GM12878 (cell line): ENCODE results near the gene RIPOR3. TPM values are rescaled to one million over a fixed set of nuclear protein-coding genes. Genes with fewer than 3 reads are reported as not detected.

ENCODE experiments used
- ATAC-seq: fragments of 200-7000 bp; cut with Tn5 transposase; 3 replicates; pipeline ENCODE4 v1.9.1; 2020; ENCODE audit warnings: mild to moderate bottlenecking, moderate library complexity
- BruUV-seq: library from RNA; stranded (reverse); fragments of 400-500 nt; replicated peaks from 2 replicates; lab custom pipeline; 2021; lab: Mats Ljungman, UMichigan
- CTCF ChIA-PET: fragments of 300-600 bp; sonication (Branson Sonifier 250); formaldehyde crosslinking; extraction: SDS; loops from one replicate; lab custom pipeline; 2021; ENCODE audit warnings: inconsistent platforms; lab: Yijun Ruan, JAX
- POLR2A ChIA-PET: fragments of 350-600 bp; formaldehyde crosslinking; extraction: SDS; loops from one replicate; lab custom pipeline; 2021; ENCODE audit warnings: inconsistent platforms; lab: Charles Lee
- RAD21 ChIA-PET: fragments of 300-600 bp; sonication (Branson Sonifier 250); formaldehyde crosslinking; loops from one replicate; lab custom pipeline; 2023; ENCODE audit warnings: antibody characterized with exemption; ENCODE audit not compliant: unreplicated experiment; lab: Charles Lee
- SMC1A ChIA-PET: fragments of 300-600 bp; sonication (Branson Sonifier 250); formaldehyde crosslinking; loops from one replicate; lab custom pipeline; 2023; ENCODE audit not compliant: unreplicated experiment, uncharacterized antibody; lab: Charles Lee
- DNase-seq: peaks from one replicate; pipeline ENCODE4 v3.0.0-alpha.2; 2011; ENCODE audit warnings: low read depth, low spot score
- FAIRE-seq: peaks from 3 replicates; lab custom pipeline; 2011; peaks lifted over from hg19 to GRCh38; lab: Jason Lieb, UNC
- H2AFZ ChIP-seq: 2 replicates; pipeline ENCODE4 v1.6.0; 2011; ENCODE audit warnings: low read depth, low read length, control low read depth; ENCODE audit not compliant: control insufficient read depth
- H3K27ac ChIP-seq: 2 replicates; pipeline ENCODE4 v1.5.1; 2011; ENCODE audit warnings: control low read depth; ENCODE audit not compliant: control insufficient read depth, insufficient read depth
- H3K27me3 ChIP-seq, 2 experiments: replicated peaks in 1 of 2; 2 replicates each; pipeline versions ENCODE4 v1.6.0 to v1.6.1; 2011; ENCODE audit warnings: low read length in 1 of 2; ENCODE audit not compliant: control insufficient read depth in 2 of 2, insufficient read depth in 2 of 2
- H3K36me3 ChIP-seq, 2 experiments: 2 replicates each; pipeline ENCODE4 v1.5.1; 2011; ENCODE audit warnings: low read length in 1 of 2; ENCODE audit not compliant: control insufficient read depth in 2 of 2, insufficient read depth in 2 of 2
- H3K4me1 ChIP-seq: 2 replicates; pipeline ENCODE4 v1.6.1; 2011; ENCODE audit warnings: mild to moderate bottlenecking, low read length, moderate library complexity, mixed read lengths; ENCODE audit not compliant: control insufficient read depth, insufficient read depth
- H3K4me2 ChIP-seq: 2 replicates; pipeline ENCODE4 v1.6.0; 2011; ENCODE audit warnings: control low read depth; ENCODE audit not compliant: control insufficient read depth, insufficient read depth
- H3K4me3 ChIP-seq: fragments of 200-600 bp; sonication (generic); 2 replicates; pipeline ENCODE4 v1.5.1; 2016
- H3K79me2 ChIP-seq: 2 replicates; pipeline ENCODE4 v1.6.0; 2011; ENCODE audit warnings: low read length; ENCODE audit not compliant: control insufficient read depth, insufficient read depth
- H3K9ac ChIP-seq: 2 replicates; pipeline ENCODE4 v1.8.0; 2011; ENCODE audit warnings: low read length, control low read depth, mixed read lengths; ENCODE audit not compliant: control insufficient read depth, insufficient read depth
- H3K9me3 ChIP-seq: replicated peaks from 3 replicates; pipeline ENCODE4 v1.5.1; 2011; ENCODE audit warnings: mild to moderate bottlenecking, low read length; ENCODE audit not compliant: control insufficient read depth, insufficient read depth
- H4K20me1 ChIP-seq: 2 replicates; pipeline ENCODE4 v1.6.0; 2011; ENCODE audit not compliant: control insufficient read depth, insufficient read depth
- ATF7 ChIP-seq: fragments of 450-650 bp; IDR thresholded peaks from 2 replicates; pipeline ENCODE4 v1.6.1; 2016; ENCODE audit warnings: low read depth, mild to moderate bottlenecking
- BCL11A ChIP-seq: IDR thresholded peaks from 2 replicates; pipeline ENCODE4 v1.6.1; 2011; ENCODE audit warnings: low read depth, low read length
- CREM ChIP-seq: IDR thresholded peaks from 2 replicates; pipeline ENCODE4 v1.6.1; 2014; ENCODE audit warnings: antibody characterized with exemption, low read depth
- HDGF ChIP-seq: fragments of 450-650 bp; IDR thresholded peaks from 2 replicates; pipeline ENCODE4 v1.6.1; 2016; ENCODE audit warnings: antibody characterized with exemption
- IKZF2 ChIP-seq, 2 experiments: fragments of 450-650 bp; IDR thresholded peaks; 2 replicates each; pipeline ENCODE4 v1.6.1; 2017; ENCODE audit warnings: mild to moderate bottlenecking in 2 of 2, moderate library complexity in 2 of 2
- JUNB ChIP-seq: IDR thresholded peaks from 2 replicates; pipeline ENCODE4 v1.6.1; 2016; ENCODE audit warnings: antibody characterized with exemption, mild to moderate bottlenecking
- NFIC ChIP-seq: IDR thresholded peaks from 2 replicates; pipeline ENCODE4 v1.6.1; 2012; ENCODE audit warnings: low read depth, mild to moderate bottlenecking, inconsistent platforms, low read length, moderate library complexity
- POLR2AphosphoS5 ChIP-seq: IDR thresholded peaks from 2 replicates; pipeline ENCODE4 v1.6.1; 2011; ENCODE audit warnings: mild to moderate bottlenecking, low read length, inconsistent platforms
- RAD21 ChIP-seq: IDR thresholded peaks from 2 replicates; pipeline ENCODE4 v1.6.1; 2011; ENCODE audit warnings: mild to moderate bottlenecking, low read depth, low read length, moderate library complexity; ENCODE audit not compliant: insufficient read depth
- SIN3A ChIP-seq: IDR thresholded peaks from 2 replicates; pipeline ENCODE4 v1.6.1; 2012; ENCODE audit warnings: low read depth, low read length, improper control_type of control experiment
- SREBF2 ChIP-seq: IDR thresholded peaks from 2 replicates; pipeline ENCODE4 v1.6.1; 2012; ENCODE audit warnings: mild to moderate bottlenecking, low read length
- TBL1XR1 ChIP-seq: IDR thresholded peaks from 2 replicates; pipeline ENCODE4 v1.6.1; 2012; ENCODE audit warnings: low read depth, low read length, improper control_type of control experiment
- YY1 ChIP-seq: IDR thresholded peaks from 2 replicates; pipeline ENCODE4 v1.6.1; 2011; ENCODE audit warnings: low read depth, mild to moderate bottlenecking, low read length
- ZBED1 ChIP-seq: IDR thresholded peaks from 2 replicates; pipeline ENCODE4 v1.6.1; 2016; ENCODE audit warnings: borderline replicate concordance
- WGBS: methylation state at CpG from one replicate; pipeline ENCODE4 v1.1.6; 2016; ENCODE audit warnings: low lambda C conversion rate; ENCODE audit not compliant: insufficient replicate concordance, insufficient coverage; ENCODE audit errors: missing lambda C conversion rate; 5-methylcytosine and 5-hydroxymethylcytosine counted together
- in situ Hi-C: fragments of 300-500 bp; cut with MboI; formaldehyde crosslinking; loops from 9 replicates; pipeline ENCODE4 v1.14.3; 2018; ENCODE audit warnings: mixed read lengths
- intact Hi-C: fragments of 100-400 bp; cut with micrococcal nuclease; formaldehyde crosslinking; loops from one replicate; pipeline ENCODE4 v1.14.2; 2022; ENCODE audit not compliant: unreplicated experiment
- polyA plus RNA-seq, 11 experiments: library from polyadenylated mRNA; depleted of rRNA in 4 of 11; unstranded in 6 of 11; stranded (reverse) in 5 of 11; fragments of >200 nt; fragmentation: Nextera tagmentation in 4 of 11; fragmentation: Illumina TruSeq in 1 of 11; extraction: Ambion mirVana in 4 of 11; extraction: Trizol in 1 of 11; gene quantifications; 1 replicate in 1 of 11; 2 replicates in 10 of 11; pipeline versions ENCODE4 v1.2.1 to v1.2.3, GENCODE V29; 2011 to 2016; ENCODE audit warnings: inconsistent platforms in 2 of 11, missing spikeins in 2 of 11, low read depth in 1 of 11
- total RNA-seq, 4 experiments: library from RNA; depleted of rRNA in 3 of 4; stranded (reverse); fragments of >200 nt in 3 of 4; fragmentation: Illumina TruSeq in 1 of 4; extraction: Trizol in 1 of 4; gene quantifications; 2 replicates each; pipeline versions ENCODE4 v1.2.1 to v1.2.3, GENCODE V29; 2013 to 2021
- TF ChIP-seq, protein P1 (sequence below): IDR thresholded peaks from 2 replicates; pipeline ENCODE4 v1.6.1; 2012; ENCODE audit warnings: low read depth, low read length, improper control_type of control experiment
- TF ChIP-seq, protein P2 (sequence below): fragments of 450-650 bp; IDR thresholded peaks from 2 replicates; pipeline ENCODE4 v1.6.1; 2016; ENCODE audit warnings: mild to moderate bottlenecking
- TF ChIP-seq, protein P3 (sequence below): fragments of 450-650 bp; IDR thresholded peaks from 2 replicates; pipeline ENCODE4 v1.6.1; 2014; ENCODE audit warnings: mild to moderate bottlenecking
- TF ChIP-seq, protein P4 (sequence below): IDR thresholded peaks from 2 replicates; pipeline ENCODE4 v1.6.1; 2012; ENCODE audit warnings: low read depth, low read length, improper control_type of control experiment

RIPOR3 gene
- total and polyA plus RNA-seq, 10 of the 15 experiments (the other 5 are each of a cell fraction or from before 2014, with no cell fraction given) = 0.04 to 0.55 (median 0.12) TPM; not detected in 6

DNA sequence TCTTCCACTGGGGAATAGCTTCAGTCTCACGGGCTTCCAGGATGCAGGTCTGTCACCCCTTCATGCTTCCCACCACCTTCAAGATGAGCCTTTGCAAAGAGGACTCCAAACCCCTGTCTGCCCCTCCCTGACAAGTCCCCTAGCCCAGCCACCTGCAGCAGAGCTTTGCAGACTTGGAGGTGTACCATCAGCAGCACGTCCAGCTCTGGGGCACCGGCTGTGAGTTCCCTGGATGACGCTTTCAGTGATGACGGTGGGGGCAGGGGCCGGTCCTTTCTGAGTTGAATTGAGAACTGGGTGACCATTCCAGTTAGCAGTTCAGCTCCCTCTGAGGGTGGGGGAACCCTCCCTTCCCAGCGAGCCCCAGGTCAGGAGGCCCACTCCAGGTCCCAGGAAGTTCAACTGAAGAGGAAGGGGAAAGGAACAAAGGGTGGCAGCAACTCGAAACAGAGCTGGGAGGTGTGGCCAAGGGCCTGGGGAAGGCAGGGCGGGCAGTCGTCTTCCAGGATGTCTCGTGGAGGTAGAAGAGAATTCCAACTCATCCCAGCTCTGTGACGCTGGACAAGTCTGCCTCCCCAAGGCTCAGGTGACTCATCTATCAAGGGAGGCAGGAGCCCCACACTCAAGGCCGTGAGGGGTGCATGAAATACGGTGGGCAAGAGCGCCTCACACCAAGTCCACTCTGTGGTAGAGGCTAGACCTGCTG is 95.2 kb downstream of the RIPOR3 start (continued):
- TF ChIP-seq, protein P1, sequence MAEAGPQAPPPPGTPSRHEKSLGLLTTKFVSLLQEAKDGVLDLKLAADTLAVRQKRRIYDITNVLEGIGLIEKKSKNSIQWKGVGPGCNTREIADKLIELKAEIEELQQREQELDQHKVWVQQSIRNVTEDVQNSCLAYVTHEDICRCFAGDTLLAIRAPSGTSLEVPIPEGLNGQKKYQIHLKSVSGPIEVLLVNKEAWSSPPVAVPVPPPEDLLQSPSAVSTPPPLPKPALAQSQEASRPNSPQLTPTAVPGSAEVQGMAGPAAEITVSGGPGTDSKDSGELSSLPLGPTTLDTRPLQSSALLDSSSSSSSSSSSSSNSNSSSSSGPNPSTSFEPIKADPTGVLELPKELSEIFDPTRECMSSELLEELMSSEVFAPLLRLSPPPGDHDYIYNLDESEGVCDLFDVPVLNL = no peak

DNA sequence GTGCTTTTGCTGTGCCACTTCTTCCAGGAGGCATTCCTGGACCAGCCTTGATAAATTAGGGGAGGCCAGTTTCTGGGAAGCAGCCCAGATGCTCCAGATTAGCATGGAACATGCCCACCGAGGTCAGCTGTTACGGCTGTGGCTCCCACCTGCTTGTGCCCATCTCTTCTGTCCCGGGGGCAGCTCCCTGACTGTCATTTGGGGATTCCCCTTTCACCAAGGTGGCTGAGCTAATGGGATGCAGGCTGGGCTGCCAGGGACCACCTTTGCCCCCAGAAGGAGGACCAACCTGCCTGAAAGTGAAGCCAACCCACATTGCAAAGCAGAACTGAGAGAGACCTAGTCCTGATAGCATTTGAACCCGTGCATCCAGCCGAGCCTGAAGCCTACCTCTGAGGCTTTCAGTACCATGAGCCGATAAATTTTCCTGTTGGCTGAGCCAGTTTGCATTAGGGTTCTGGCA is 95.9 kb downstream of the RIPOR3 start:
- Histone ChIP-seq H3K27me3 (no peaks in the 10 kb centered on the region), H2AFZ (no peak overlapping the region), H3K4me2 (no peak overlapping the region), H3K4me1 (peaks cover 4% of the 10 kb centered on the region; the same call in 1 of the 2 replicates), H3K9me3 (no peaks in the 10 kb centered on the region), H3K79me2 (no peaks in the 10 kb centered on the region), H3K9ac (no peak overlapping the region), H3K36me3 (no peaks in the 10 kb centered on the region), H3K4me3 (no peak overlapping the region), H3K27ac (no peak overlapping the region), H4K20me1 (no peaks in the 10 kb centered on the region)
- intact Hi-C loops (no loop called here), in situ Hi-C loops (no loop called here)
- ChIA-PET POLR2A (no interaction called here), CTCF (interaction anchor here (1.9 kb wide), 1 partner anchor 21 kb away, joined by 4 read pairs; no protein-coding TSS in a partner anchor), SMC1A (interaction anchor here (0.8 to 1.4 kb wide), 3 partner anchors 10 to 154 kb away, joined by 3 to 4 read pairs (median 3); no protein-coding TSS in a partner anchor), RAD21 (no interaction called here)
- no TSS peak for BruUV-seq
- FAIRE-seq = no peak
- TF ChIP-seq NFIC (no peak), ATF7 (no peak), JUNB (no peak), YY1 (no peak), TBL1XR1 (no peak), ZBED1 (no peak), IKZF2 (IDR thresholded peaks at IDR 0.05) (no peak), HDGF (no peak), SREBF2 (no peak), POLR2AphosphoS5 (no peak), CREM (no peak), RAD21 (no peak), SIN3A (no peak), BCL11A (no peak)
- TF ChIP-seq, protein P2, sequence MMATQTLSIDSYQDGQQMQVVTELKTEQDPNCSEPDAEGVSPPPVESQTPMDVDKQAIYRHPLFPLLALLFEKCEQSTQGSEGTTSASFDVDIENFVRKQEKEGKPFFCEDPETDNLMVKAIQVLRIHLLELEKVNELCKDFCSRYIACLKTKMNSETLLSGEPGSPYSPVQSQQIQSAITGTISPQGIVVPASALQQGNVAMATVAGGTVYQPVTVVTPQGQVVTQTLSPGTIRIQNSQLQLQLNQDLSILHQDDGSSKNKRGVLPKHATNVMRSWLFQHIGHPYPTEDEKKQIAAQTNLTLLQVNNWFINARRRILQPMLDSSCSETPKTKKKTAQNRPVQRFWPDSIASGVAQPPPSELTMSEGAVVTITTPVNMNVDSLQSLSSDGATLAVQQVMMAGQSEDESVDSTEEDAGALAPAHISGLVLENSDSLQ = no peak
- TF ChIP-seq, protein P3, sequence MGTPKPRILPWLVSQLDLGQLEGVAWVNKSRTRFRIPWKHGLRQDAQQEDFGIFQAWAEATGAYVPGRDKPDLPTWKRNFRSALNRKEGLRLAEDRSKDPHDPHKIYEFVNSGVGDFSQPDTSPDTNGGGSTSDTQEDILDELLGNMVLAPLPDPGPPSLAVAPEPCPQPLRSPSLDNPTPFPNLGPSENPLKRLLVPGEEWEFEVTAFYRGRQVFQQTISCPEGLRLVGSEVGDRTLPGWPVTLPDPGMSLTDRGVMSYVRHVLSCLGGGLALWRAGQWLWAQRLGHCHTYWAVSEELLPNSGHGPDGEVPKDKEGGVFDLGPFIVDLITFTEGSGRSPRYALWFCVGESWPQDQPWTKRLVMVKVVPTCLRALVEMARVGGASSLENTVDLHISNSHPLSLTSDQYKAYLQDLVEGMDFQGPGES = no peak
- TF ChIP-seq, protein P4, sequence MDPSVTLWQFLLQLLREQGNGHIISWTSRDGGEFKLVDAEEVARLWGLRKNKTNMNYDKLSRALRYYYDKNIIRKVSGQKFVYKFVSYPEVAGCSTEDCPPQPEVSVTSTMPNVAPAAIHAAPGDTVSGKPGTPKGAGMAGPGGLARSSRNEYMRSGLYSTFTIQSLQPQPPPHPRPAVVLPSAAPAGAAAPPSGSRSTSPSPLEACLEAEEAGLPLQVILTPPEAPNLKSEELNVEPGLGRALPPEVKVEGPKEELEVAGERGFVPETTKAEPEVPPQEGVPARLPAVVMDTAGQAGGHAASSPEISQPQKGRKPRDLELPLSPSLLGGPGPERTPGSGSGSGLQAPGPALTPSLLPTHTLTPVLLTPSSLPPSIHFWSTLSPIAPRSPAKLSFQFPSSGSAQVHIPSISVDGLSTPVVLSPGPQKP = no peak
- DNase-seq = no peak
- peak; percentile 18 for ATAC-seq
- 6% methylated on average over 6 of the region's 6 CpGs for WGBS
